IPS DF 6.9 (cell line): ENCODE measurements around the gene IL10RA.

Experiments used
- DNase-seq: peaks from one replicate; pipeline ENCODE4 v3.0.0-alpha.2; 2013; ENCODE audit warnings: low read depth, low spot score
- H3K27ac ChIP-seq: one replicate; pipeline ENCODE4 v1.5.1; 2013; ENCODE audit warnings: low read length, control low read depth
- H3K27me3 ChIP-seq: 2 replicates; pipeline ENCODE4 v1.6.1; 2013; ENCODE audit warnings: mild to moderate bottlenecking, low read length; ENCODE audit not compliant: control insufficient read depth, insufficient read depth
- H3K36me3 ChIP-seq: 2 replicates; pipeline ENCODE4 v1.6.1; 2013; ENCODE audit warnings: low read length; ENCODE audit not compliant: control insufficient read depth, insufficient read depth
- H3K4me1 ChIP-seq: 2 replicates; pipeline ENCODE4 v1.6.1; 2013; ENCODE audit warnings: low read length; ENCODE audit not compliant: control insufficient read depth, insufficient read depth
- H3K4me3 ChIP-seq: 2 replicates; pipeline ENCODE4 v1.5.1; 2013; ENCODE audit warnings: mild to moderate bottlenecking, low read length
- H3K9me3 ChIP-seq: 2 replicates; pipeline ENCODE4 v1.6.1; 2013; ENCODE audit warnings: low read length, inconsistent platforms; ENCODE audit not compliant: control insufficient read depth, insufficient read depth
- WGBS: extraction: QIAGEN DNeasy Blood & Tissue Kit; methylation state at CpG from one replicate; pipeline ENCODE4 v1.1.7; 2013; ENCODE audit warnings: mixed read lengths, missing lambda C conversion rate; ENCODE audit not compliant: insufficient read length, insufficient coverage; 5-methylcytosine and 5-hydroxymethylcytosine counted together

The IL10RA gene

DNA sequence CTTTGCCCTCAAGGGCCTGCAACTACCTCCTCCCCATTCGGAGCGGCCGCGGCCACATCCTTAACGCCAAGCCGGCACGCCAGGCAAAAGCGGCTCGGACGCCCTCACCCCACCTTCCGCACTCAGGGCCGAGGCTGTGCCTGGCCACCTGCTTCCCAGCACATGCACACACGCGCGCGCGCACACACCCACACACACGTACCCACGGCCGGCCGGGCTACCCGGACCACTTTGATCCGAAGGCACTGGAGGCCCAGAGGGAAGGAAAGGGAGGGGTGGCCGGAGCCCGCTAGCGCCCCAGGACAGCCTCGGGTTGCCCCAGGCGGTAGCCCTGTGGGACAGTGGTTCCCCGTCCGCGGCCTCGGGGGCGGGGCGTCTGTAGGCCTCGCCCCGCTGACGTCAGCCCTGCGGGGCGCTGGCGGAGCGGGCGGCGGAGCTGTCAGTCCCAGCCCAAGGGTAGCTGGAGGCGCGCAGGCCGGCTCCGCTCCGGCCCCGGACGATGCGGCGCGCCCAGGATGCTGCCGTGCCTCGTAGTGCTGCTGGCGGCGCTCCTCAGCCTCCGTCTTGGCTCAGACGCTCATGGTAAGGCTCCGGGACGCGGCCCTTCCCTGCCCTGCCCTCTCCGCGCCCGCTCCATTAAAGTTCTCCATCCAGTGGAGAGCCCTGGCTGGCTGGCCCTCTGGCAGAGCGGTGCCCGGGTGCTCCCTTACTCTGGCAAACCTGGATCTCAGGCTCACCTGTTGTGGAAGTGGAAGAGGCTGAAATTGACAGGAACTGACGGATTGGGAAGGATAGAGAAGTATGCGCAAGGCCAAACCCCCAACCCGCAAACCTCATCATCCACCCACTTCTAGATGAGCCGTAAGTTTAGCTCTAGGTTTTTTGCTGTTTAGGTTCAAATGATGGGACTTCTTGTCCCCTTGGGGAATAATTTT lies at the start of gene IL10RA:
Gene IL10RA, plus strand, starts transcription at position 442 of the 935 bp plus-strand sequence. Its CDS starts 74 bp downstream, at position 516.
- H3K9me3 ChIP-seq, result no peaks in the 10 kb centered on the region
- peaks cover 14% of the 10 kb centered on the region for H3K27me3 ChIP-seq
- peak; percentile 48 for DNase-seq
- H3K36me3 ChIP-seq, result no peaks in the 10 kb centered on the region
- peak within 1 kb of the TSS; percentile 55; the same call in 1 of the 2 replicates for H3K4me3 ChIP-seq
- WGBS, result no CpG with 5 or more reads among the region's 71 CpGs
- H3K4me1 ChIP-seq, result no peaks in the 10 kb centered on the region
- no peak within 1 kb of the TSS for H3K27ac ChIP-seq

DNA sequence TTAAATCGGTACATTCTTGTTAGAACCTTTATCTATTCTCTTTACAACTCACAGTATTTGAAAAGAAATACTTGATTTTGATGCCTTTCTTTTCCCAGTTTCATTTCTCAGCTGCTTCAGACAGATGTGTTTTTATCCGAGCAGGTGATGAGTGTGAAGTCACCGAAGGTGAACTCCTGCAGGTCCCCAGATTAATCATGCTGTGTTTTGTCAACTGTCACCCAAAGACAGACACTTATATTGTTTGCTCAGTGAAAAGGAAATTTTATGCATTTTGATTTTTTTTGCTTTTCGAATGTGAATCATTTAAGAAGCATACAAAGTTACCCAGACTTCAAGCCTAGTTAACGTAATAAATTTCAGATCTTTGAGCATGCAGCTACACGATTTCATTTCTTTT lies 49.2 kb upstream of the IL10RA start:
- no peak for DNase-seq
- H3K9me3 ChIP-seq, result no peaks in the 10 kb centered on the region
- H3K27me3 ChIP-seq, result no peaks in the 10 kb centered on the region
- no peak overlapping the region for H3K27ac ChIP-seq
- no peaks in the 10 kb centered on the region for H3K4me1 ChIP-seq
- no peak overlapping the region for H3K4me3 ChIP-seq
- no CpG with 5 or more reads among the region's 6 CpGs for WGBS
- no peaks in the 10 kb centered on the region for H3K36me3 ChIP-seq

DNA sequence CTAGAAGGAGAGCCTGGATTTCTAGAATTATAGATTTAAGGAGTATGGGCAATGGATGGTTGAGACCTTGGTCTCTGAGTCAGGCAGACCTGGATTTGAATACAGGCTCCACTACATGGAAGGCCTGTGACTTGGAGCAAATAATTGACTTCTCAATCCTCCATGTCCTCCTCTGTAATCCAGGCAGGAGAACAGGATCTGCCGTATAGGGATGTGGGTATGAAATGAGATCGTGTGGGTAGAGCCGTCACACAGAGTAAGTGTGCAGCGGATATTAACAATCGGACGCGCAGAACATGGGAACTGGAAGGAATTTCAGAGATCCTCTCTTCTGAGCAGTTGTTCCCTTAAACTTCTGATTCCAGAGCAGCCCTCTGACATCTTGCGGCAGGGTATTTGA lies 45.5 kb upstream of the IL10RA start:
- H3K4me1 ChIP-seq, result no peaks in the 10 kb centered on the region
- WGBS, result no CpG with 5 or more reads among the region's 8 CpGs
- no peaks in the 10 kb centered on the region for H3K36me3 ChIP-seq
- H3K9me3 ChIP-seq, result no peaks in the 10 kb centered on the region
- H3K27me3 ChIP-seq, result no peaks in the 10 kb centered on the region
- H3K4me3 ChIP-seq, result no peak overlapping the region
- DNase-seq, result no peak
- no peak overlapping the region for H3K27ac ChIP-seq

DNA sequence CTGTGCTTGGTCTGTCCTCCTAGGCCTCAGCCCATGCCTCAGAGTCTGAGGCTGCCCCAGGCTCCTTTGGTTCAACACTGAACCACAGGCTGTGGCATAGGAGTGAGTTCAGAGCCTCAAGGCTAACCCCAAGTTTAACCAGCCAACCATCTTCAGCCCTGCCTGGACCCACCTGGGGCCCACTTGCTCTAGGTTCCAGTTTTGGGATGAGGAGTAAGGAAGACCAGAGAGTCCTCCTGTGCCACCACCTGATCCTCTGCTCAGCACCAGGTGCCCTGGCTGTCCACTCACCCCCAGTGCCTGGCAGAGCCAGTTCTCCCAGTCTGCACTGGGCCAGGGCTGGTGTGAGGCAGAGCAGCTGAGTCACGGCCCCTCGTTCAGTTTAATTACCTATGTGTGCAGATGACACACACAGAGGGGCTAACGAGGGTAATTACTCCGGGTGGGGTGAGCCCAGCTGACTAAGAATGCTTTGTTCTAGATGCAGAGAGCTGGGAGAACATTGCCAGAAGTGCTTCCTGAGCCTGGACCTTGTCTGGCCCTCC lies 45.0 kb upstream of the IL10RA start:
- no peaks in the 10 kb centered on the region for H3K27me3 ChIP-seq
- no peak overlapping the region for H3K4me3 ChIP-seq
- no peak for DNase-seq
- H3K27ac ChIP-seq, result no peak overlapping the region
- WGBS, result no CpG with 5 or more reads among the region's 4 CpGs
- no peaks in the 10 kb centered on the region for H3K9me3 ChIP-seq
- no peaks in the 10 kb centered on the region for H3K4me1 ChIP-seq
- no peaks in the 10 kb centered on the region for H3K36me3 ChIP-seq

DNA sequence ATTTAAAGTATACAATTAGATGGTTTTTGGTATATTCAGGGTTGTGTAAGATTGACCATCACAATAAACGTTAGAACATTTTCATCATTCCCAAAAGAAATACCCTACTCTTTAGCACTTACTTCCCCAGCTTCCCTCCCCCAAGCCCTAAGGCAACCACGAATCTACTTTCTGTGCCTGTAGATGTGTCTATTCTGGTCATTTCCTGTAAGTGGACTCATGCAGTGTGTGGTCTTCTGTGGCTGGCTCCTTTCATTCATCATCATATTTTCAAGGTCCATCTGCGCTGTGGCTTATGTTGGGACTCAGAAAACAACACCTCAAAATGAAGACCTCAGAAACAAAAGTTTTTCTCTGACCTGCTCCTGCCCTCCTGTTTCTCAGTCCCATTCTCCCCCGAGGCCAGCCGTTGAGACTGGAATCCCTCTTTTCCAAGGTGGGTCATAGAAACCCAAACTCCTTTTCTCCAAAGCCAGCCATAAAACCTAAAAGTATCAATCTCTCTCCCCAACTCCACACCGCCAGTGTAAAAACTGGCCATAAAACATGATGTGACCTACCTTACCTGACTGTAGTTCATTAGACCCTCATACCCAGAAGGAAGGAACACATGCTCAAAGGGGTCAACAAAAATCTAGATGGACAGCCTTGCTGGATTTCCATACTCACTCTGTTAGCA lies 44.1 kb upstream of the IL10RA start:
- Histone ChIP-seq H3K4me3 (no peak overlapping the region), H3K9me3 (no peaks in the 10 kb centered on the region), H3K27me3 (no peaks in the 10 kb centered on the region), H3K4me1 (no peaks in the 10 kb centered on the region), H3K27ac (no peak overlapping the region), H3K36me3 (no peaks in the 10 kb centered on the region)
- no CpG with 5 or more reads among the region's 6 CpGs for WGBS
- no peak for DNase-seq

DNA sequence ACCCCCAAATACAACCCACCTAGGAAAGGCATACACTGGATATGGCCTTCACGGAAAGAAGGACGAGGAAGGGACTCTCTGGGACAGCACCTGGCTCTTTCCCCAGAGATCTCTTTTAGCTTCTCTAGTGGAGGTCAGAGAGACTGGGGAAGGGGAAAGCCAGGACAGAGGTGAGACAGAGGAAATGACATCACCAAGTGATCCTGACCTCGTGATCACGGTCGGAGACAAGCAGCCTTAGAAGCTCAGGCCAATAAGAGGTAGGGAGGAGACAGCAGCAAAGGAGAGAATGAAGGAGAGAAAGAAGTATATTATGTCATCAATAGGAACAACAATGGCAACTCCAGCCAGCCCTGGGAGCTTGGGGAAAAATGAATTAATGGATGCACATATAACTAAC lies 41.6 kb upstream of the IL10RA start:
- Histone ChIP-seq H3K27me3 (no peaks in the 10 kb centered on the region), H3K27ac (no peak overlapping the region), H3K9me3 (no peaks in the 10 kb centered on the region), H3K4me1 (no peaks in the 10 kb centered on the region), H3K4me3 (no peak overlapping the region), H3K36me3 (no peaks in the 10 kb centered on the region)
- no CpG with 5 or more reads among the region's 5 CpGs for WGBS
- DNase-seq, result no peak

DNA sequence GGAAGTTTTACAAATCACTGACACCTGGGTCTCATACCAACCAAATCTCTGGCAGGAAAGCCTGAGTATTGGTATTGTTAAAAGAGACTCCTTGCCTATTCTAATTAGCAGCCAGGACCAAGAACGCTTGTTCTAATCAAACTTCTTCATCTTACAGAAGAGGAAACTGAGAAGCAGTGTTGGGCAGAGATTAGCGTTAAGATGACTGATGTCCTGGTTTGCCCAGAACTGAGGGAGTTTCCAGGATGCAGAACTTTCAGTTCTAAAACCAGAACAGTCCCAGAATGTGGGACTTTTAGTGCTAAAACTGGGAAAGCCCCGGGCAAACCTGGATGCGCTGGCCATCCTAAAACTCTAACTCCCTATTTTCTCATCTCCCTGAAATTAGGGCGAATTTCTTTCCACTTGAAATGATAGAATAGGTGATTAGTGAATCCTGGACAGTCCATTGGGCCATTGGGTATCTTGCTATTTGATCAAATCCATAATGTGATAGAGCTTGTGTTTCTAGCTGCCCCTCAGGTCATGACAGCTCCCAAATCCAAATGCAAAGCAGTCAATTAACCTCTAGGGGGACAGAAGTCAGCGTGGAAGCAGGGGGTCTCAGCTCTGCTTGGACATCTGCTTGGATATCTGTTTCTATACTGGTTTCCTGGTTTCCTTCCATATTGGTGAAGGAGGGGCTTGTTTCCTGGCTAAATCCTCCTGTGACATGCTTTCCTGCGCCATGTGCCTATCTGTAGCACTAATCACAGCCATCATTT lies 41.0 kb upstream of the IL10RA start:
- Histone ChIP-seq H3K4me3 (no peak overlapping the region), H3K27ac (no peak overlapping the region)

DNA sequence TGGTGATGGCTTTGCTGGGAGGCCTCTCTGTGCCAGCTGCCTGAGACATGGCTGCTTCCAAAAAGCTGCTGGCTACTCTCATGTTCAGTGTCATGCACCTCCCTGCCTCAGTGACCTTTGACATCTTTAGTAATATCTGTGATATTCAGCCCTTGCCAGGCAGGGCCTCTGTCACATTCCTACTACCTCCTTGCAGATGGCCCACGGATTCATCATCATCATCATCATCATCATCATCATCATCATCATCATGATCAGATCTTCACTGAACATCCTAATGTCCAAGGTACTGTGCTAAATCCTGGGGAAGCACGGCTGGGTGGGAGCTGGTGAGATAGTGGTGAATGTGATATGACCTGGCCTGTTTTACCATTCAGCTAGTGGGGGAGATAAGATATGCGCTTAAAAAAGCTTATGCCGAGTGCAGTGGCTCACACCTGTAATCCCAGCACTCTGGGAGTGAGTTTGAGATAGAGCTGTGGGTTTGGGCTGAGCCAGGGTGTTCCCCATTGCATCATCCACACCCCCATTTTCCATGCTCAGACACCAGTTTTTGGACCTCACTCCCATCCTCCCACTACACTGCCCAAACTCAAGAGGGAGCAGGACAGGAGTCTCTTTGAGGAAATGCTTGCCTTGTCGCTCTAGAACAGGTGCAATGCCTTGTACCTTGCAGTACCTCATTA lies 39.9 kb upstream of the IL10RA start:
- Histone ChIP-seq H3K9me3 (no peaks in the 10 kb centered on the region), H3K4me1 (no peaks in the 10 kb centered on the region), H3K27ac (no peak overlapping the region), H3K27me3 (no peaks in the 10 kb centered on the region), H3K4me3 (no peak overlapping the region), H3K36me3 (no peaks in the 10 kb centered on the region)
- WGBS, result no CpG with 5 or more reads among the region's 5 CpGs
- DNase-seq, result no peak

More for the DNA sequence above, 41.0 kb upstream of the IL10RA start:
- no peaks in the 10 kb centered on the region for H3K4me1 ChIP-seq
- DNase-seq, result no peak
- H3K36me3 ChIP-seq, result no peaks in the 10 kb centered on the region
- WGBS, result no CpG with 5 or more reads among the region's 7 CpGs
- H3K9me3 ChIP-seq, result no peaks in the 10 kb centered on the region
- H3K27me3 ChIP-seq, result no peaks in the 10 kb centered on the region

DNA sequence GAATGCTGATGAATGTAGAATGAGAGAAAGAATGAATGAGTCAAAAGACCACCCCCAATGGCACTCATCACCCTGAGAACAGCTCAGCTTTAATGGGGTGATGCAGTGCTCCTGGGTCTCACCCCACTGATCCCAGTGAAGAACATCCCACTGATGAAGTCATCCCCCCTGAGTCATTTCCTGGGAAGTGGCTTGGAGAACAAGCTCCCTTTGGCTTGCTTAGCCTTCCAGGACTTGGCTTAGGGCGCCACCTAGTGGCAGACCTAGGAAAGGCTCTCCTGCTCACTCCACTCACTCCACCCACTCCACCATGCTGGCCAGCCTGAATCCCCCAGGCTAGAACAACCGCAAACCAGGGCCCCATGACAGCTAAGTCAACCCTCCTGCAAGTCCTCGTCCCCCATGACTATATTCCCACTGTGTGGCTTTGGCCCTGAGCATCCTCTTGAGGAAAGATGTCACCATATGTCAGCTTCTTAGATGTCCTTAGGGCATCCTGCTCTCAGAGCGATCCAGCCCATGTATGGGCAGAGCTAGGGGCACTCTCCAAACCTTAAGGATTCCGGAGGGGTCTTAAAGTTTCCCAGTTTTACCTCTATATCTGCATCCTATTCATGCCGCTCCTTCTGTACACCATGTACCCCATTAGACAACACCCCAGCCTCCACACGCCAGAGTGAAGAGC lies 39.2 kb upstream of the IL10RA start:
- Histone ChIP-seq H3K9me3 (no peaks in the 10 kb centered on the region), H3K4me1 (no peaks in the 10 kb centered on the region), H3K27me3 (no peaks in the 10 kb centered on the region), H3K4me3 (no peak overlapping the region), H3K27ac (no peak overlapping the region), H3K36me3 (no peaks in the 10 kb centered on the region)
- WGBS, result no CpG with 5 or more reads among the region's 7 CpGs
- peak; percentile 82 for DNase-seq
